Activated CD8-positive, alpha-beta memory T cell treated with anti-CD3 and anti-CD28 coated beads, Interleukin-2, amount 50 U/mL, for 48 hours (primary cell): Measurements from ENCODE around the gene NCR3LG1.
A peak's percentile ranks its signal among the peaks of the same experiment; 100 is the strongest.

Source experiments
- DNase-seq: peaks from one replicate; pipeline ENCODE4 v3.0.0-alpha.2; 2020

The NCR3LG1 gene, protein sequence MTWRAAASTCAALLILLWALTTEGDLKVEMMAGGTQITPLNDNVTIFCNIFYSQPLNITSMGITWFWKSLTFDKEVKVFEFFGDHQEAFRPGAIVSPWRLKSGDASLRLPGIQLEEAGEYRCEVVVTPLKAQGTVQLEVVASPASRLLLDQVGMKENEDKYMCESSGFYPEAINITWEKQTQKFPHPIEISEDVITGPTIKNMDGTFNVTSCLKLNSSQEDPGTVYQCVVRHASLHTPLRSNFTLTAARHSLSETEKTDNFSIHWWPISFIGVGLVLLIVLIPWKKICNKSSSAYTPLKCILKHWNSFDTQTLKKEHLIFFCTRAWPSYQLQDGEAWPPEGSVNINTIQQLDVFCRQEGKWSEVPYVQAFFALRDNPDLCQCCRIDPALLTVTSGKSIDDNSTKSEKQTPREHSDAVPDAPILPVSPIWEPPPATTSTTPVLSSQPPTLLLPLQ

DNA sequence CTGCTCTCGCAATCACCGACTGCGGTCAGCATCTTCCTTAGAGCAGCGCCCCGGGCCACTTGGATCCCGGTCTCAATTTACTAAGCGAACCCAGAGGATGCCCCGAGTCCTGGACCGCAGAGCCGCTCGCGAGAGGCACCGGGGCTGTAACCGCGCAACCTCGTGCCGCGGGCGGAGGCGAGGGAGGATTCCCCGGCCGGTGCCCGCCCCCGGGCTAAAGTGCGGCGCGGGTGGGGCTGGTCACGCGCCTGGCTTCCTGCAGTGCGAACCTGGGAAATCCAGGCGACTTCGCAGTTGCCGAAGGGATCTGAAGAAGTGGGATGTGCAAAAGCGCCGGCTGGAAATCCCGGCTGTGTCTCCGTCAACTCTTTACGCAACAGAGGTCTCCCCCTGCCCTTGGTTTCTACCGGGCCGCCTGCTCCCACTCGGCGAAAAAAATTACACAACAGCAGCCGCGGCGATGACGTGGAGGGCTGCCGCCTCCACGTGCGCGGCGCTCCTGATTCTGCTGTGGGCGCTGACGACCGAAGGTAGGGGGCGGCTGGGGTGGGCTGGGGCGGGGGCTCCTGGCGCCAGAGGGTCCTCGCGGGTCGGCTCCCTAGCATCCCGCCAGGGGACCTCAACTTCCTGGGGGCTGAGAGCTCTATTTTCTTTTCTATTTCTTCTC is at the start of gene NCR3LG1:
Gene NCR3LG1, plus strand, starts transcription at position 291 of the 667 bp plus-strand sequence. Its CDS starts 170 bp downstream, at position 461.
- DNase-seq = peak; percentile 80

DNA sequence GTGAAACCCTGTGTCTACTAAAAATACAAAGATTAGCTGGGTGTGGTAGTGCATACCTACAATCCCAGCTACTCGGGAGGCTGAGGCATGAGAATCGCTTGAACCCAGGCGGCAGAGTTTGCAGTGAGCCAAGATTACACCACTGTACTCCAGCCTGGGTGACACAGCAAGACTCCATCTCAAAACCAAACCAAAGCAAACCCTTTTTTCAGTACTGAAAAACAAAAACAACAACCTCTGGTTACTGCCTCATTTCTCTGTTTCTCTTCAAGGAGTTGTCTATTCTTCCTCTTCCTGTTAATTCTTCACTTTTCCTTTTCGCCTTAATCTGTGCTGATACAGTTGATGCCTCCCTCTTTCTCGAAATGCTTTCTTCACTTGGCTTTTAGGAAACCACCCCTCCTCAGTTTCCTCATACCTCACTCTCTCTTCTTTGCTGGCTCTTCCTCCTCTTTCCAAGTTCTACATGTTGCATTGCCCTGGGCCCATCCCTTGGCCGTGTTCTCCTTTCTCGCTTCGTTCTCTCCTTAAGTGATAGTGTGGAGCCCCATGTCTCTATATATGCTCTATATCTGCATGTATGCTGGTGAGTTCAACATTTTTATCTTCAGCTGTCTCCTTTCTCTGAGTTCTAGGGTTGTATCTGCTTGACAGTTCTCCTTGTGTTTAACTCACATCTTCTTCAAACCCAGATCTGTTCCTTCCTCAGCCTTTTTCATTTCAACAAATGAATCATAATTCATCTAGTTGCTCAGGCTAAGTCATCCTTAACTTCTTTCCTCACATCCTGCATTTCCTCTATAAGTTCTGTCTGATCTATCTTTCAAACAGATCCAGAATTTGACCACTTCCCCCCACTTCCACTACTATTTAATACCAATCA is 38.0 kb upstream of the NCR3LG1 start:
- no peak for DNase-seq

DNA sequence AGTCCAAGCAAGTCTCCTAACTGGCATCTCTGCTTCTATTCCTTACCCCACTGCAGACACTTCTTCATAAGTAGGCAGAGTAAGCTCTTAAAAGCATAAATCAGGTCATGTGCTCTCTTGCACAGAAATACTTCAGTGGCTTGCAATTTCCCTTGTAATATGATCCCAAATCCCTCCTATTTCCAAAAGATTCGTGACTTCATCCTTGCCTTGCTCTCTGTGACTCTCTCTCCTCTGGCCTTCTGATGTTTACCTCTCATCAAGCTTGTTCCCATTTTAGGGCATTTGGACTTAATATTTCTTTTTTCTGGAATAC is 37.4 kb upstream of the NCR3LG1 start:
- no peak for DNase-seq

DNA sequence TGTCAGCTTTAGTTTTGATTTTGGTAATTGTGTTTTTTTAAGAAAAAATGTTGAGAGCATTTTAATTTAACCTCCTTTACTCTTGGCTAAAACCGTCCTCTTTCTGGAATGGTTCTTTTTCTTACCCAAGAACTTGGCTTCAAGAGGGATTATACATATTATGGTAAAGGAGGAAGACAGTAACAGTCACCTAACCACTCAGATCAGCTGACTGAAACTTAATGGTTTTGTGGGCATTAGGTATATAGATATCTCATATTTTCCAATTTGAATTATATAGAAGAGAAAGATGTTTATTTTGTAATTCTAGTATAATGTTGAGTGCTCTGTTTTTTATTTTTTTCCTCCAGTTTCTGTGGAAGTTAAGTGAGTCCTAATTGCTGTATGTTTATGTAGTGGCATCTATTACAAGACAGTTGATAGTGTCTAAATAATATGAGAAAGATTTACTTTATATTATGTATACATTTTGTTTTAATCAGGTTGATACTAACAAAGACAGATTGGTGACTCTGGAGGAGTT is 36.6 kb upstream of the NCR3LG1 start:
- DNase-seq = no peak

DNA sequence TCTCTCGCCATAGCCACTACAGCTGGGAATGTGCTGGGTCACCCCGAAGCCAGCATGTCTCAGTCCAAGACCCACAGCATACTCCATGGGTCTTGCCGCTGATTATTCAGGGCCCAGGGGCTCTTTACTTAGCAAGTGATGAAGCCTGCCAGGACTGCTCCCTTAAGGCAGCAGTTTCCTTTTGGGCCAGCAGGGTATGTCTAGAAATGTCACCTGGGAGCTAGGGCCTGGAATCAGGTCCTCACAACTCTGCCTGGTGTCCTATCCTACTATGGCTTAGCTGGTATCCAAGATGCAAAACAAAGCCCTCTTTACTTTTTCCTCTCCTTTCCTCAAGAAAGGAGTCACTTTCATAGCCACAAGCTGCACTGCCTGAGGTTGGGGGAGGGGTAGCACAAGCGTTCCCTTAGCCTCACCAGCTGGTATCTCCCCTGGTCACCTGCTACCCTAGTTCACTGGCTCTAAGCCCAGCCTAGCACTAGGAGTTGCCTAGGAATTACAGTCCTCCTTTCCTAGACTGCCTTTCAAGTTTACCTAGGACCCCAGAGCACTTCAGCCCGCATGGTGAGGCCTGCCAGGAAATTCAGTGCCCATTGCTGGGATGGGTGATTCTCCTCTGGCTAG is 22.6 kb upstream of the NCR3LG1 start:
- no peak for DNase-seq

DNA sequence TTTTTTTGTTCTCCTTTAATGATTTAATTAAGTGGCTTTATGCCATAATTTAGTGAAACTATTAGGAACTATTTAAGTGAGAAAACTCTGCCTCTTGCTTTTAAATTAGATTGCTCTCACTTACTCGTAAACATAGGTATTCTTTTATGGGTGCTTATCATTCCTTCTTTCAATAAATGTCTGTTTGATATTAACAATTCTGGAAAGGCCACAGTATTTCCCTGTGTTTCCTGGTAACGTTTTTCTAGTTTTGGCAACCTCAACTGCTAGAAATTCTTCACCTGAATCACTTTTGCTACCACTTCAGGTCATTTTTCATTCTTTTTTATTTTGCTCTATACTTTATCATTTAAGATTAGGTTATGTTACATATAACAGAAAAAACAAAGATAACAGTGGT is 19.9 kb upstream of the NCR3LG1 start:
- no peak for DNase-seq

DNA sequence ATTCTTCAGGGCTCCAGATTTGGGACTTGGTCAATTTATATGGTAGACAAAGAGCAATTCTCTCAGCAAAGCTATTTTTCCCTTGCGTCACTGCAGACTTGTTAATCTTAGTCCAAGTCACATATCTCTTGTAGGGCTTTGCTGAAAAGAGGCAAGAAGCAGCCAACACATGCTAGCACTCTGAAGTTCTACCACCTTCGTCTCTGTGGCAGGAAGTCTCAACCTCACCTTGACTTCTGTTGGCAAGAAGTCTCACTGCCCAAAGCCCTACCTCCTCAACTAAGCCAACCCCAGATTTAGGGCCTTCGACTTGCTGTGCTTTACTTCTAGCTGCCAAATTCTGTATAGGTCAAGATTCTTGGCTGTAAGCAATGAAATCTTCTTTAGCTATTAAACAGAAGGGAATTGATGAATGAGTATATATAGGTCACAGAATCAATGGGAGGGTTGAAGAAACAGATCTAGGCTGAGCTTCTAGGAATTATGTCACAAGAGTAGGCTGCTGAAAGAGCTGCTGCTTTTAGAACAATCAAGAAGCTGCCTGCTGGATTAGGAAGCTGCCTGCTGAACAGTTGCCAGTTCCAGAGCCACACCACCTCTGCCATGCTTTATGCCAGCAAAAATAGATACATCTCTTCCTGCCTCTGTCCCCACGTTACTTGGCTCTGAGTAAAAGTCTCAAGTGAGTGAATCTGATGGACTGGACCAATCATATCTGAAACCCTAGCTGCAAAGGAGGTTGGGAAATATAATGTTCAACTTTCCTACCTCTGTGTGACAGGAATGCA is 17.6 kb upstream of the NCR3LG1 start:
- DNase-seq = no peak

DNA sequence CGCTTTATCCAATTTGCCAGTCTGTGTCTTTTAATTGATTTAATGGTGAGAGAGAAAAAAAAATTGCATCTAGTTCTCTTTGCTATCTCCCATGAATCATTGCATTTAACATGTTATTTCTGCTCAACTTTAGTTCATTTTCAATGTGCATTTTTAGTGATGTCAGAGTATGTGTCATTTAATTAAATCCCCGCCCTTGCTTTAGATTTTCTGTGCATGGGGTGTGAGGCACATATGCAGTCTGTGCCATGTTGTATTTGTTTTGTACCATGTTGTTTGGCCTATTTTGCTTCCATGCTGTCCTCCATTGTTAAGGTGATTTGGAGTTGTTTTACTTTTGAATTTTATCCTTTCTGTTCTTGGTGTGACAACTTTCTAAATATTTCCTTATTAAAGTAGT is 8.3 kb upstream of the NCR3LG1 start:
- DNase-seq = no peak

DNA sequence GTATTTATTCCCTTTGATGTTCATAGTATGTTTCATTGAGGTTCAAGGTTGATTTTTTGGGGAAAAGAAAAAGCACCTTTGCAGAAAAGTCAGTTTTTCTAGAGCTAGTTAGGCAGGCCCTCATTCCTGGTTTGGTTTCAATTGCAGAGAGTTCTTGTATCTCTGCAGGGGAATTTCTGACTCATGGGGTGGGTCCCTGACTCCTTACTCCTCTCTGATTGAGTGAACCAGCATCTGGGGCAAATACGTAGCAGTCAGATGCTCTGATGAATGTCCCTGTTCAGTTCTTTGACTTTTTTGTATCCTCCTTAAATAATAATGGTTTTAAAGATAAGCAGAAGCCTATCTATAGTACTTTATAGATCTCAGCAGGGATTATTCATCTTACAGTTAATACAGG is 7.7 kb upstream of the NCR3LG1 start:
- no peak for DNase-seq

DNA sequence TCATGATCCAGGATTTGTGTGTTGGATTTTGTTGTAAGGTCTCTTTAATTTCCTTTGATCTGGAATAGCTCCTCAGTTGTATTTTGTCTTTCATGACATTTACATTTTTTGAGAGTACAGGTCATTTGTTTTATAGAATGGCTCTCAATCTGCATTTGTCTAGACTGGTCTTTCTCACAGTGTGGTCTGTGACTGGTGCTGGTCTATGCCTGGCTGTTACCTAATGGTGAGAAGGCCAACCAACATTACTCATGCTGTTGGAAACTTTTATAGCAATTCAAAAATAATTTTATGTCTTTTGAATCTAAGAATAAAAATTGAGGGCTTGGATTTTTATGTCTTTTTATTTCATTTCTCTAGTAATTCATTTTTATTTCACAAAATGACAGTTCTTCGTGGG is 3.9 kb upstream of the NCR3LG1 start:
- DNase-seq = no peak

DNA sequence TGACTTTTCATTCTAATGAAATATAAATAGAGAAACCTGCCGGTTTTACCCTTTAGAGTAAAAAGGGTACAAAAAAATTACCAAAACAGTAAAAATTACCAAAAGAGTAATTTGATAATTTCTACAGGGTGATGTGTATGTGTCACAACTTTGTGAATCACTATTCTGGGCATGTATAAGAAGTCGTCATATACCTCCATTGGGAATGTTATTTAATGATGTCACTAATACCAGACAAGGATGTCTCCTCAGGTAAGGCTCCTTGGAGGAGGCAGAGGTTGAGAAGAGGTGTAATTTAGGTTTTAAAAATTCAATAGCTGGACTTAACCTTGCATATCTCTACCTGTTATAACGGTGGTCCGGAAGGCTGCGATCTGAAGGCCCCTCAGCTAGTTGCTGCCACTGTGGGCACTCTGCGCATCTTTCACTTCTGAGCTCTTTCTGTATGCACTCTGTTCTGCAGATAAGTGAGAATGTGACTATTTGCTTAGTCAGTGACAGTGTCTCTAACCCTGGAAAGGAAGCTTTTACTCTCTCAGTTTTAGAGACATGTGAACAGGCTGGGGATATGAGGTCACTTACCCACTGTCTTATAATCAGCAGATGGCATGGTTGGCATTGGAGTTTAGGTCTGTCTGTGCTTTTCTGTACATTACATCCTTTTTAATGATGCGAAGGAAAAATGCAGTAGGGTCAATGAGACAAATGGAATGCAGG is 987 bp upstream of the NCR3LG1 start:
- DNase-seq = no peak

DNA sequence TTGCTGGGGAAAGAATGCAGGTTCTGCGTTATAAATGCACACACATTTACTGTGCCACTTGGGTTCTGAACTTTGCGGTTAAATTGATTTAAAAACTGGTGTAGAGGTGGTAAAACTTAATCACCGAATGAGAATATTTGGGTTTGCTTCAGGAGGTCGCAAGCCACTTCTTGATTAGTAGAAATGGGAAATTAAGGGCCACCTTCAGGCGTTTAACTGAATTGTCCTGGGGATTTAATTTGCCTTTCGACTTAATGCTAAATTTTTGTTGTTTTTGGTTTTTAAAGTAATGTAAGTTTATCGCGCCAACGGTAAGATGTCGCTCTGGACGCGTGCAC is 459 bp upstream of the NCR3LG1 start:
- DNase-seq = no peak

DNA sequence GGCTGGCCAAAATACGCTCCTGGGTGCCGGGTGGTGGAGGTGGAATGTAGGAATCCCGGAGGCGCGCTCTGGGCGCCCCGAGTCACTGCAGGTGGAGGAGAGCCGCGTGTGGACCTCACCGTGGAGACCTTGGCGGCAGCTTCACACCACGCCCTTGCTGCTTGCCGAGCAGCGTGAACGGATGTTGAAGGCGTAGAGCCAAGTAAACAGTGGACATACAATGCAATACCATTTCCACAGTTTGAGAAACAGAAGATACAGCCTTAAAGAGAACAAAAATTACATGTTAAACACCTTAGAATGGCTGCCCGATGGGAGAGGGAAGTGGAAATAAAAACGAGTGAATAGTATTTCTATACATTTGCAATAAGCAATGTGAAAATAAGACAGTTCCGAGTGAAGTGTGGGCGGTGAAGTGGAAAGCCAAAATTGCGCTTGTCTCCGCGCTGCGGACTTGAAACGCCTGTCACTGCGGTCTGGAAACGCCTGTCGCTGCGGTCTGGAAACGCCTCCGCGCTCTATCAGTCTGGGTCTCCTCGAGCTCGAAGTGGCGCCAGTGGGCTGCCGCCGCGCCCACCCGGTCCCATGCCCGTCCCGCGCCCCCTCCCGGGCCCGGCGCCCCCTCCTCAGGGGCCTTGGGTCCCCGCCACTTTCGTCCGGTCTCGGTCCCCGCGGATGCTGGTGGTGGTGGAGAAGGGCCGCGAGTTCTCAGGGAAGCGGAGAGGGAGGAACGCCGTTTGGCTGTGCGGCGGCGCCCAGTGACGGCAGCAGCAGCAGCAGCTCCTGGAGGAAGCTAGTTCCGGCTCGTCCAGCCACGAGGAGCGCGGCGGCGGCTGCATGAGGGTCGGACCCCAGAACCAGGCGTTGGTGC is 1.6 kb downstream of the NCR3LG1 start:
- DNase-seq = peak; percentile 83

DNA sequence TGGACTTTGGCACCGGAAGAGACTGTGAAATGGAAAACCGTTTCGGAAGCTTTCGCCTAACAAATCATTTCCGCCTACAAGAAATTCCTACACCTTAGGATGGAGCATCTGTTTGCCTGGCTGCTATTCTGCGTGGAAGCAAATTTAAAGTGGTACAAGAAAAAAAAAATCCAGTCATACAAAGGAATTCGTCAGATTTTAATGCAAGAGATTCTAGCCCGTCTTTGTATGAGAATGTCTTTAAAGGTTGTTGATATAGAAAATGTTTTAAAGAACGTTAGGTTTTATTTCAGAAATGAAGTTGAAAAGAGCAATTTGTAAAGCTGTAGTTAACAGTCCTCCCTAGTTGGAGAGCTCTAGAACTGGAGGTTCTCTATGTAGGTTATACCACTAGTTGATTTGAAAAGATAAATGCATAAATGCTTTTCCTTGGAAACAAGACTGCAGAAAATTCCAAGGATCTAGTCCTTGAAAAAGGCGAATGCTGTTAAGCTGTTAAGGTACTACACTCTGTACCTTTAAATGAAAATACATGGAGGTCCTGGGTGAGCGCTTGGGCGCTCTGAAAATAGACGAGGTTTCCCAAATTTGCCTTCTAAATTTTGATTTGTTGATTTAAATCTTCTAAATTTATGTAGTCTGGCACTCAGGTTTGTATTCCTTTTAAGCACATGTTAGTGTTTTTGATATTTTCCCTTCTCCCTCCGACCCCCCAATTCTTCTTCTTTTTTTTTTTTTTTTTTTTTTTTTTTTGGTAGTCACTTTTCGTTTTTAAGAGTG is 2.4 kb downstream of the NCR3LG1 start:
- DNase-seq = no peak

DNA sequence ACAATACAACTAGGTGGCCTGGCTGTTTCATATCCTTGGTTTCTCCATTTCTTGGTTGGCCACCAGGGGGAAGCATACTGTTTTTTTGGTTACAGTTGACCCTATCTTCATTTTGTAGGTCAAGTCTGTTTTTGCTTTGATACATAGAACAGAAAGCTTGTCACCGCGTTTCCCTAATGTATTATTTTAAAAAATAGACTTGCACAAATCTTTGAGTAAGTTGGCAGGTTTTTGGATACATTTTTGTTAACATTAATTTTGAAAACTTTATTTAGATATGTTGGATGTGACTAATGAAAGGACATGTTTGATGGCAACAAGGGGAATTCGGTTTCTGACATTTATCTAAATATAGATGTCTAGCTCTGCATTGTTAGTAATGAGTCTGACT is 3.0 kb downstream of the NCR3LG1 start:
- peak; percentile 68 for DNase-seq

DNA sequence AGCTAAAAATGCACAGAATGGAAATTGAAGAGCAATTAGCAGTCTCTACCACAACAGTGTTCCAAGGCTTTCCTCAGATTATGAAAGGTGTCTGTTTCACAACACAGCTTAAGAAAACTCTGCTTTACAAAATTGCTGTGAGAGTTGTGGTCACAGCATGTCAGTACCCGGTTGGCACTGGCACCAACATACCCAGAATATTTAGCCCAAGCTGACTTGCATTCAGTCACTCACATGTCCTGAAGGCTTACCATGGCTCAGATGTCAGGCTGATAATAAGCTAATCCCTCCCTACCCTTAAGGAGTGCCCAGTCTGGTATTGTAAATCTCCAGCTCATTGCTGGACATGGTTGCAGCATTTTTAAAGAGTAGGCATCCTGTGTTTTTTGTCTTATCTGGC is 14.9 kb downstream of the NCR3LG1 start:
- DNase-seq = no peak

DNA sequence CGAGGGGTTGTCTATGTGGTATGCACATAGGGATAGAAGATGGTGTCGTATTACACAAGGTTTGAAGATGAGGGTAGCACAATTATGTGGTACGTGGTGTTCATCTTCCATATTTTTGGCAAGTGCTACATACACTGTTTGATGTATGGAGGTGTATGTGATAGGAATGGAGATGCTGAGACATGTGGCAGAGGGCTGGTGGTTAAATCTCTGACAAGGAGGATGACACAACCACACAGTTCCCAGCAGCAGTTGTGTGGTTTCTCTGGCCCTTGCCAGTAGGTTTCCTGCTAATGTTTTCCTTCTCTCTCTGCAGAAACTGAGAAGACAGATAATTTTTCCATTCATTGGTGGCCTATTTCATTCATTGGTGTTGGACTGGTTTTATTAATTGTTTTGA is 17.0 kb downstream of the NCR3LG1 start:
- no peak for DNase-seq

DNA sequence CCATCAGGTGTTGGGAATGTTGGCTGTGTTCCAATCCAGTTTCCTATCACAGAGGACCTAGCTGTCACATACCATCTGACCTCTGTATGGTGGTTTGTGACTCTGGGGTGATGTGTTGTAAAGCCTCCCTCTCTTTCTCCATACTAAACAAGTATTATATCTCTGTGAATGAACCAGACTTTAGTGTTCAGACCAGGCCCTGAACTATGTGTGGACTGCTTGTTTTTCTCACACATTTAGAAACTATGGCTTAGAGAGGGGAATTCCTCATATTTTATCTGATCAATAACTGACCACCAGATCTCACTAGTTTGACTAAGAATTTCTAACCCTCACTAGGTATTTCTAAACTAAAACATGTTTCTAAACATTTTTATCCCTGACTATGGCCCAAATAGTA is 17.5 kb downstream of the NCR3LG1 start:
- DNase-seq = no peak

DNA sequence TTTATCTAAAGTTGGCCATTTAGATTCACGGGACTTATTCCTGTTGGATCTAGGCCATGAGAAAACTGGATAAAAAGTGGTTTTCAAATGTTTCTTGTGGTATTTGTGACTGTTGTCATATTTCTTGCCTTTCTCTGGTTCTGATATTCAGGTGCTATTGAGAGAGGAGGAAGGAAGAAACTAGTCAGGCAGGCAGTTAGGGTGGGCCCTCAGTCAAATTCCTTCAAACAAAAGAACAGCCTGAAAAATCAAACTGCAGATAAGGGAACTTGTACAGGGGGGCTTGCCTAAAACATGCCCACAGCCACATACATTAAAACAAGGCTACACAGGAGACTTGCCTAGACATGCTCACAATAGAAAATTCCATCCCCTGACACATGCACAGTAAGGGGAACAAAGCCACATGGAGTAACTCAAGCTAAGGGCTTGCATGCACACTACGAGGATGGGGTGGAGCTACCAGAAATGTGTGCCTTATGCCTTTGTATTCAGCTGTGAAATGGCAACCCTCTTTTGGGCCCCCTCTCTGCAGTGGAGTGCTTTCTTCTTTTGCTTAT is 18.2 kb downstream of the NCR3LG1 start:
- DNase-seq = no peak
